ENCODE measurements around the gene DDX55.

Gene DDX55

DNA sequence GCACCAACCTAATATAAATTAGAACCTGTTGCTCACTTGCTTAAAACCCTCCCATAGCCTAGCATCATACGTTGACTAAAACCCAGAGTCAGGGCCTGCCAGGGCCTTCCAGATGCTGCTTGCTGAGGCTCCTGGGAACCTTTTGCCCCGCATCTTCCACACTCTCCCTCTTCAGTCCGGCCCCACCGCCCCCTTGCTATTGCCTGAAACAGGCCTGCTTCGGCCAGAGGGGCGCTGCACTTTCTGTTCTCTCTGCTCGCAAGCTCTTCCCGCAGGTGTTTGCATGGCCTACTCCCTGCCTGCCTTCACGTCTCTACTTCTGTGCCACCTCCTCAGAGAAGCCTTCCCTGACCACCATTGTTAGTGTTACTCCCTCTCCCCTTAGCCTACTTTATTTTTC, 55.3 kb downstream of the DDX55 start:
- no peaks in the 10 kb centered on the region for H3K27me3 ChIP-seq (ENCODE audit: low read length)
- no peak overlapping the region for H3K4me3 ChIP-seq (ENCODE audit: insufficient read depth, low read length, poor library complexity, severe bottlenecking)
- no peaks in the 10 kb centered on the region for H3K9me2 ChIP-seq (replicated peaks; ENCODE audit: insufficient read depth, low read length)
- H3K36me3 ChIP-seq (ENCODE audit: low read length) = peaks cover 3% of the 10 kb centered on the region; the same call in 1 of the 2 replicates
- no peak overlapping the region for H3K9ac ChIP-seq (ENCODE audit: low read length)
- H2AFZ ChIP-seq (ENCODE audit: low read depth, low read length, severe bottlenecking) = no peak overlapping the region
- TF ChIP-seq, protein P1, sequence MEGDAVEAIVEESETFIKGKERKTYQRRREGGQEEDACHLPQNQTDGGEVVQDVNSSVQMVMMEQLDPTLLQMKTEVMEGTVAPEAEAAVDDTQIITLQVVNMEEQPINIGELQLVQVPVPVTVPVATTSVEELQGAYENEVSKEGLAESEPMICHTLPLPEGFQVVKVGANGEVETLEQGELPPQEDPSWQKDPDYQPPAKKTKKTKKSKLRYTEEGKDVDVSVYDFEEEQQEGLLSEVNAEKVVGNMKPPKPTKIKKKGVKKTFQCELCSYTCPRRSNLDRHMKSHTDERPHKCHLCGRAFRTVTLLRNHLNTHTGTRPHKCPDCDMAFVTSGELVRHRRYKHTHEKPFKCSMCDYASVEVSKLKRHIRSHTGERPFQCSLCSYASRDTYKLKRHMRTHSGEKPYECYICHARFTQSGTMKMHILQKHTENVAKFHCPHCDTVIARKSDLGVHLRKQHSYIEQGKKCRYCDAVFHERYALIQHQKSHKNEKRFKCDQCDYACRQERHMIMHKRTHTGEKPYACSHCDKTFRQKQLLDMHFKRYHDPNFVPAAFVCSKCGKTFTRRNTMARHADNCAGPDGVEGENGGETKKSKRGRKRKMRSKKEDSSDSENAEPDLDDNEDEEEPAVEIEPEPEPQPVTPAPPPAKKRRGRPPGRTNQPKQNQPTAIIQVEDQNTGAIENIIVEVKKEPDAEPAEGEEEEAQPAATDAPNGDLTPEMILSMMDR (IDR thresholded peaks at IDR 0.05; ENCODE audit: insufficient read depth, low read length, poor library complexity, severe bottlenecking) = no peak
- no peak for TF ChIP-seq EZH2phosphoT487 (conservative IDR thresholded peaks at IDR 0.05; ENCODE audit: low read length)
- no peak overlapping the region for H3K27ac ChIP-seq (ENCODE audit: low read depth, low read length)
- H3K79me2 ChIP-seq (ENCODE audit: insufficient read depth, low read length) = no peaks in the 10 kb centered on the region
- no peaks in the 10 kb centered on the region for H3F3A ChIP-seq (ENCODE audit: insufficient read depth)
- no peaks in the 10 kb centered on the region for H4K20me1 ChIP-seq (ENCODE audit: low read depth, low read length)
- H3K9me3 ChIP-seq (ENCODE audit: insufficient read depth, low read length) = no peaks in the 10 kb centered on the region
- H3K4me2 ChIP-seq (ENCODE audit: low read depth, low read length, poor library complexity, severe bottlenecking) = no peak overlapping the region

DNA sequence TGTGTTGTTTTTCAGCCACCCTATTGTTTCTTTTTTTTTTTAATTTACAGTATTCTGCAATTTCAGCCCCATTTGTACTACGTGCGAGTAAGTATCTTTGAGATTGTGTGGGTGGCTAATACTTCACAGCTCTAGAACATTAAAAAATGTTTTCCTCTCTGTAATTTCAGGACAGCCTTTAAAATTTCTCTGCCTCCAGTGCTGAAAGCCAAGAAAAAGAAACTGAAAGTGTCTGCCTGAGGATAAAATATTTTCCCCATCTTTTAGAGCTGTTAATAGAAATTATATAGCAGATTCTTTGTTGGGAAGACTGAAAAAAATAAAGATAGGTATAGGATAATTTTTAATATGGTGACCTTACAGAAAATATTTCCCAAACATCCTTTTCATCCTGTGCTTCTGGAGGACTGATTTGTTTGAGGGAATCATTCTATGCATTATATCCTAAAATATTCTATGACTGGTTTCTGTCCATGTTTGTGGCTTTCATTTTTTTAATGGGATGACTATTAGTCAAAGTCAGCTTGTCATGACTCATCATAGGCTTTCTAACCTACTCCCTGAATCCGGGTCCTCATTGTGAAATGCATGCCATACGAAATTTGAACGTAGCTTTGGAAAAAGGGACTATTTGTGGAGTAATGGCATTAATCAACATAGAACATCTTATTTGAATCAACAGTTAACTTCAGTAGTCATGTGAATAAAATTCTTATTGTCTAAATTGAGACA, 58.3 kb downstream of the DDX55 start:
- no peaks in the 10 kb centered on the region for H4K20me1 ChIP-seq (ENCODE audit: low read depth, low read length)
- no peaks in the 10 kb centered on the region for H3K9me2 ChIP-seq (replicated peaks; ENCODE audit: insufficient read depth, low read length)
- H3F3A ChIP-seq (ENCODE audit: insufficient read depth) = no peaks in the 10 kb centered on the region
- H3K36me3 ChIP-seq (ENCODE audit: low read length) = 0 out of 2 replicates have a peak, but pooled peaks cover 2% of the 10 kb centered on the region
- H3K27me3 ChIP-seq (ENCODE audit: low read length) = no peaks in the 10 kb centered on the region
- no peak overlapping the region for H3K27ac ChIP-seq (ENCODE audit: low read depth, low read length)
- TF ChIP-seq EZH2phosphoT487 (conservative IDR thresholded peaks at IDR 0.05; ENCODE audit: low read length) = no peak
- TF ChIP-seq, protein P1 (IDR thresholded peaks at IDR 0.05; ENCODE audit: insufficient read depth, low read length, poor library complexity, severe bottlenecking) = no peak
- H3K79me2 ChIP-seq (ENCODE audit: insufficient read depth, low read length) = no peaks in the 10 kb centered on the region
- H3K9me3 ChIP-seq (ENCODE audit: insufficient read depth, low read length) = no peaks in the 10 kb centered on the region
- H3K9ac ChIP-seq (ENCODE audit: low read length) = no peak overlapping the region
- H3K4me2 ChIP-seq (ENCODE audit: low read depth, low read length, poor library complexity, severe bottlenecking) = no peak overlapping the region
- H3K4me3 ChIP-seq (ENCODE audit: insufficient read depth, low read length, poor library complexity, severe bottlenecking) = no peak overlapping the region
- H2AFZ ChIP-seq (ENCODE audit: low read depth, low read length, severe bottlenecking) = no peak overlapping the region

DNA sequence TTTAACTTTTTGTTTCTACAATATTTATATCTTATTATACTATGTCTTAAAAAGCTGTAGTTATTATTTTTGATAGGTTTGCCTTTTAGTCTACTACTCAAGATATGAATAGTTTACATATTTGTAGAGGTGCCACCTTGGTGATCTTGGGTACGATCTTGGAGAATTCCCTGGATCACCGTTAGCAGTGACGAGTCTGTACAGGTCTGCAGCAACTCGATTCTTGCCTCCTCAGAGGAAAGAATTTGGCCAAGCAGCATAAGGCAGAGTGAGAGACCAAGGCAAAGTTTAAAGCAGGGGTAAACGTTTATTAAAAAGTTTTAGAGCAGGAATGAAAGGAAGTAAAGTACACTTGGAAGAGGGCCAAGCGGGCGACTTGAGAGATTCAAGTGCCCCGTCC, 65.9 kb downstream of the DDX55 start:
- no peaks in the 10 kb centered on the region for H3K9me3 ChIP-seq (ENCODE audit: insufficient read depth, low read length)
- H2AFZ ChIP-seq (ENCODE audit: low read depth, low read length, severe bottlenecking) = no peak overlapping the region
- H3K36me3 ChIP-seq (ENCODE audit: low read length) = no peaks in the 10 kb centered on the region
- H3K27ac ChIP-seq (ENCODE audit: low read depth, low read length) = no peak overlapping the region
- H3K9me2 ChIP-seq (replicated peaks; ENCODE audit: insufficient read depth, low read length) = no peaks in the 10 kb centered on the region
- no peak overlapping the region for H3K9ac ChIP-seq (ENCODE audit: low read length)
- H4K20me1 ChIP-seq (ENCODE audit: low read depth, low read length) = no peaks in the 10 kb centered on the region
- H3K27me3 ChIP-seq (ENCODE audit: low read length) = no peaks in the 10 kb centered on the region
- no peak for TF ChIP-seq EZH2phosphoT487 (conservative IDR thresholded peaks at IDR 0.05; ENCODE audit: low read length)
- TF ChIP-seq, protein P1 (IDR thresholded peaks at IDR 0.05; ENCODE audit: insufficient read depth, low read length, poor library complexity, severe bottlenecking) = no peak
- H3F3A ChIP-seq (ENCODE audit: insufficient read depth) = no peaks in the 10 kb centered on the region
- no peak overlapping the region for H3K4me3 ChIP-seq (ENCODE audit: insufficient read depth, low read length, poor library complexity, severe bottlenecking)
- H3K79me2 ChIP-seq (ENCODE audit: insufficient read depth, low read length) = no peaks in the 10 kb centered on the region
- H3K4me2 ChIP-seq (ENCODE audit: low read depth, low read length, poor library complexity, severe bottlenecking) = no peak overlapping the region

All from SU-DHL-6 (cell line).